ENCODE measurements around the gene MAT2B. TPM values are rescaled to one million over a fixed set of nuclear protein-coding genes. Genes with fewer than 3 reads are reported as not detected.

Gene MAT2B
- polyA plus RNA-seq, 1 of the 3 experiments (the other 2 are of a cell fraction): 30.1 TPM

GRCh38 chr5:163532171-163533084 lies 27.0 kb downstream of the MAT2B start:
- Histone ChIP-seq H4K20me1 (ENCODE audit: insufficient read depth) (no peaks in the 10 kb centered on the region), H3K27me3 (ENCODE audit: insufficient read depth) (no peaks in the 10 kb centered on the region), H3K79me2 (ENCODE audit: insufficient read depth) (no peaks in the 10 kb centered on the region), H2AFZ (ENCODE audit: low read depth) (no peak overlapping the region), H3K4me3 (ENCODE audit: low read depth in 2 of 2, low read length in 1 of 2) (no peak overlapping the region), H3K4me1 (ENCODE audit: control insufficient read depth in 1 of 2, insufficient read depth in 2 of 2, low read depth in 1 of 2, low read length in 1 of 2) (peaks cover 0 to 17% of the 10 kb centered on the region in 2 experiments; a peak in 2 of 4 replicates), H3K27ac (ENCODE audit: low read depth in 2 of 2, low read length in 1 of 2) (peak overlapping the region in 1 of 2 experiments; percentile 81; a peak in 2 of 4 replicates), H3K9ac (no peak overlapping the region), H3K9me3 (no peaks in the 10 kb centered on the region), H3K36me3 (replicated peaks in 1 of 2; ENCODE audit: control insufficient read depth in 1 of 2, insufficient read depth in 2 of 2, low read length in 1 of 2) (no peaks in the 10 kb centered on the region), H3K9me2 (no peaks in the 10 kb centered on the region), H3F3A (replicated peaks; ENCODE audit: insufficient read depth) (no peaks in the 10 kb centered on the region), H3K4me2 (no peak overlapping the region)
- WGBS (ENCODE audit: low lambda C conversion rate): 33% methylated on average over 5 of the region's 5 CpGs
- peak; percentile 20 for DNase-seq
- POLR2A ChIA-PET: no interaction called here
- TF ChIP-seq CTCF (IDR thresholded peaks at IDR 0.05): no peak
- no peak for TF ChIP-seq SMC3 (IDR thresholded peaks at IDR 0.05; ENCODE audit: low read depth, low read length)
- TF ChIP-seq YY1 (IDR thresholded peaks at IDR 0.05; ENCODE audit: low read depth): no peak
- TF ChIP-seq EP300 (IDR thresholded peaks at IDR 0.05; ENCODE audit: borderline replicate concordance in 1 of 2, low read depth in 1 of 2, low read length in 1 of 2): 0 out of 4 replicates have a peak, but pooled peaks of 1 of the 2 experiments have one; percentile 4
- TF ChIP-seq GATA2 (CRISPR knock-in tag; IDR thresholded peaks at IDR 0.05): peak; percentile 28; the same call in 1 of the 2 replicates
- TF ChIP-seq MEF2A (IDR thresholded peaks at IDR 0.05; ENCODE audit: borderline replicate concordance, low read depth): no peak
- CTCF ChIA-PET: interaction anchor here (1.2 to 1.8 kb wide), 3 partner anchors 12 to 34 kb away, joined by 3 to 5 read pairs (median 4); no protein-coding TSS in a partner anchor

GRCh38 chr5:163533223-163533622 lies 27.8 kb downstream of the MAT2B start:
- CTCF ChIA-PET: interaction anchor here (1.2 to 1.8 kb wide), 3 partner anchors 11 to 34 kb away, joined by 3 to 5 read pairs (median 4); no protein-coding TSS in a partner anchor
- H3K27me3 ChIP-seq (ENCODE audit: insufficient read depth): no peaks in the 10 kb centered on the region
- no peak for TF ChIP-seq ELF1 (IDR thresholded peaks at IDR 0.05)
- TF ChIP-seq TEAD4 (IDR thresholded peaks at IDR 0.05; ENCODE audit: borderline replicate concordance, insufficient read depth): no peak
- TF ChIP-seq SIN3A (IDR thresholded peaks at IDR 0.05; ENCODE audit: borderline replicate concordance, low read depth, low read length): no peak
- no peak for TF ChIP-seq GATA2 (CRISPR knock-in tag; IDR thresholded peaks at IDR 0.05)
- TF ChIP-seq RAD21 (IDR thresholded peaks at IDR 0.05; ENCODE audit: low read length): no peak
- TF ChIP-seq FOXJ3 (CRISPR knock-in tag; IDR thresholded peaks at IDR 0.05): no peak
- no peak for TF ChIP-seq TCF12 (IDR thresholded peaks at IDR 0.05)
- TF ChIP-seq CHD2 (IDR thresholded peaks at IDR 0.05; ENCODE audit: low read length, partially characterized antibody): no peak
- TF ChIP-seq FOXM1 (IDR thresholded peaks at IDR 0.05; ENCODE audit: low read depth): no peak
- no peak for TF ChIP-seq ZBTB33 (IDR thresholded peaks at IDR 0.05; ENCODE audit: borderline replicate concordance, low read depth)
- TF ChIP-seq RXRA (IDR thresholded peaks at IDR 0.05; ENCODE audit: borderline replicate concordance, low read depth): no peak
- TF ChIP-seq EP300 (IDR thresholded peaks at IDR 0.05; ENCODE audit: borderline replicate concordance in 1 of 2, low read depth in 1 of 2, low read length in 1 of 2): no peak
- no peak for TF ChIP-seq CTCF (IDR thresholded peaks at IDR 0.05)
- no peak for TF ChIP-seq MAX (IDR thresholded peaks at IDR 0.05; ENCODE audit: low read depth)
- TF ChIP-seq FOSL2 (IDR thresholded peaks at IDR 0.05; ENCODE audit: borderline replicate concordance, low read depth): no peak
- no peaks in the 10 kb centered on the region for H4K20me1 ChIP-seq (ENCODE audit: insufficient read depth)
- no peaks in the 10 kb centered on the region for H3F3A ChIP-seq (replicated peaks; ENCODE audit: insufficient read depth)
- no peaks in the 10 kb centered on the region for H3K36me3 ChIP-seq (replicated peaks in 1 of 2; ENCODE audit: control insufficient read depth in 1 of 2, insufficient read depth in 2 of 2, low read length in 1 of 2)
- no peaks in the 10 kb centered on the region for H3K79me2 ChIP-seq (ENCODE audit: insufficient read depth)
- no peak overlapping the region for H3K4me3 ChIP-seq (ENCODE audit: low read depth in 2 of 2, low read length in 1 of 2)
- no peak overlapping the region for H3K4me2 ChIP-seq
- H3K9ac ChIP-seq: no peak overlapping the region
- peak; percentile 11 for DNase-seq
- no peaks in the 10 kb centered on the region for H3K9me2 ChIP-seq
- peak overlapping the region in 1 of 2 experiments; percentile 81; a peak in 2 of 4 replicates for H3K27ac ChIP-seq (ENCODE audit: low read depth in 2 of 2, low read length in 1 of 2)
- no peak overlapping the region for H2AFZ ChIP-seq (ENCODE audit: low read depth)
- no peaks in the 10 kb centered on the region for H3K9me3 ChIP-seq
- POLR2A ChIA-PET: no interaction called here
- peaks cover 0 to 17% of the 10 kb centered on the region in 2 experiments; a peak in 2 of 4 replicates for H3K4me1 ChIP-seq (ENCODE audit: control insufficient read depth in 1 of 2, insufficient read depth in 2 of 2, low read depth in 1 of 2, low read length in 1 of 2)
- 44% methylated on average over 2 of the region's 2 CpGs for WGBS (ENCODE audit: low lambda C conversion rate)

Data from SK-N-SH (cell line).